LNCAP (cell line): ENCODE measurements around the gene SPRED3.

ENCODE experiments used
- CTCF ChIP-seq: fragments of 450-650 bp; IDR thresholded peaks from 2 replicates; pipeline ENCODE4 v1.5.1; 2017; ENCODE audit warnings: mild to moderate bottlenecking

SPRED3 gene

GRCh38 chr19:38388349-38389100 is at the start of gene SPRED3:
Gene SPRED3 (plus strand): TSS chr19:38388697. CDS start chr19:38390303, 1,606 bp downstream.
- TF ChIP-seq CTCF = no peak

GRCh38 chr19:38340927-38341326 is 47.6 kb upstream of the SPRED3 start:
- TF ChIP-seq CTCF = no peak

GRCh38 chr19:38346837-38347236 is 41.7 kb upstream of the SPRED3 start:
- TF ChIP-seq CTCF = no peak

GRCh38 chr19:38350883-38351282 is 37.6 kb upstream of the SPRED3 start:
- no peak for TF ChIP-seq CTCF

- no peak for TF ChIP-seq CTCF
Measured at GRCh38 chr19:38351865-38352395, 36.6 kb upstream of the SPRED3 start.

GRCh38 chr19:38352611-38353010 is 35.9 kb upstream of the SPRED3 start:
- TF ChIP-seq CTCF = no peak

GRCh38 chr19:38355728-38356725 is 32.5 kb upstream of the SPRED3 start:
- TF ChIP-seq CTCF = no peak
